ENCODE data around the gene HJV.

- TF ChIP-seq CTCF (conservative IDR thresholded peaks at IDR 0.05 in 1 of 2, IDR thresholded peaks at IDR 0.05 in 1 of 2; ENCODE audit: extremely low read depth in 1 of 2, insufficient read depth in 1 of 2, low read depth in 1 of 2, low read length in 2 of 2) (no peak), EZH2 (IDR thresholded peaks at IDR 0.05; ENCODE audit: borderline replicate concordance, low read length) (no peak)
Measured at GRCh38 chr1:146035048-146035423, 13.5 kb upstream of the HJV start.
